Activated CD4-positive, alpha-beta T cell treated with anti-CD3 and anti-CD28 coated beads for 48 hours (primary cell): ENCODE data around the gene SI.
"Not testable (repeated sequence)": the region's sequence is repeated elsewhere in the genome, so short reads cannot be mapped to it uniquely, and the experiment has no call there.

Experiments used
- DNase-seq: peaks from one replicate; pipeline ENCODE4 v3.0.0-alpha.2; 2020

Gene SI

GRCh38 chr3:165078293-165078692 is at the start of gene SI:
Gene SI (minus strand): TSS chr3:165078496. CDS start chr3:165076012, 2,484 bp downstream.
- no peak for DNase-seq

GRCh38 chr3:165125836-165126235 is 47.5 kb upstream of the SI start:
- DNase-seq = no peak

GRCh38 chr3:165111401-165111800 is 33.1 kb upstream of the SI start:
- no peak for DNase-seq

GRCh38 chr3:165103616-165104015 is 25.3 kb upstream of the SI start:
- DNase-seq = no peak

- DNase-seq = no peak
These were observed 4.4 kb upstream of the SI start for GRCh38 chr3:165082650-165083049.

GRCh38 chr3:165081183-165081582 is 2.9 kb upstream of the SI start:
- no peak for DNase-seq

GRCh38 chr3:165075695-165076094 is 2.6 kb downstream of the SI start:
- no peak for DNase-seq

- DNase-seq = no peak
These were observed 7.6 kb downstream of the SI start for GRCh38 chr3:165070682-165071081.

- no peak for DNase-seq
These were observed 21.8 kb downstream of the SI start for GRCh38 chr3:165056510-165056909.

- no peak for DNase-seq
These were observed 38.1 kb downstream of the SI start for GRCh38 chr3:165040186-165040585.

GRCh38 chr3:165011557-165011956 is 66.7 kb downstream of the SI start:
- DNase-seq = no peak

- no peak for DNase-seq
These were observed 93.3 kb downstream of the SI start for GRCh38 chr3:164984947-164985346.

- no peak for DNase-seq
These were observed 115.7 kb downstream of the SI start for GRCh38 chr3:164962610-164963009.

GRCh38 chr3:164952966-164953365 is 125.3 kb downstream of the SI start:
- DNase-seq = no peak

- not testable (repeated sequence) for DNase-seq
These were observed 126.9 kb downstream of the SI start for GRCh38 chr3:164951403-164951802.

- no peak for DNase-seq
These were observed 137.6 kb downstream of the SI start for GRCh38 chr3:164940745-164941144.

GRCh38 chr3:164929642-164930041 is 148.7 kb downstream of the SI start:
- DNase-seq = no peak
